Parathyroid adenoma (tissue), 2 donors: ENCODE measurements around the gene TSHZ1.
"Not testable (repeated sequence)": the region's sequence is repeated elsewhere in the genome, so short reads cannot be mapped to it uniquely, and the experiment has no call there.

Source experiments
- H2AFZ ChIP-seq: fragments of 300-600 bp; sonication (generic); one replicate; pipeline ENCODE4 v1.7.0; 2017; ENCODE audit warnings: antibody characterized with exemption, mild to moderate bottlenecking
- H3K27ac ChIP-seq: fragments of 300-600 bp; sonication (generic); one replicate; pipeline ENCODE4 v1.7.0; 2017
- H3K27me3 ChIP-seq: fragments of 300-600 bp; sonication (generic); one replicate; pipeline ENCODE4 v1.7.0; 2017; ENCODE audit warnings: low read length; ENCODE audit not compliant: control insufficient read depth, insufficient read depth
- H3K36me3 ChIP-seq: fragments of 300-600 bp; sonication (generic); one replicate; pipeline ENCODE4 v1.7.0; 2017; ENCODE audit warnings: low read length; ENCODE audit not compliant: control insufficient read depth, insufficient read depth
- H3K4me1 ChIP-seq: fragments of 300-600 bp; sonication (generic); one replicate; pipeline ENCODE4 v1.7.0; 2017; ENCODE audit warnings: control low read depth
- H3K4me2 ChIP-seq: fragments of 300-600 bp; sonication (generic); one replicate; pipeline ENCODE4 v1.7.0; 2017; ENCODE audit warnings: low read length
- H3K4me3 ChIP-seq: fragments of 300-600 bp; sonication (generic); one replicate; pipeline ENCODE4 v1.7.0; 2017; ENCODE audit warnings: low read depth, low read length
- H3K79me2 ChIP-seq: fragments of 300-600 bp; sonication (generic); one replicate; pipeline ENCODE4 v1.7.0; 2017; ENCODE audit warnings: control low read depth
- H3K9ac ChIP-seq: fragments of 300-600 bp; sonication (generic); one replicate; pipeline ENCODE4 v1.7.0; 2017; ENCODE audit warnings: mild to moderate bottlenecking
- H3K9me3 ChIP-seq: fragments of 300-600 bp; sonication (generic); one replicate; pipeline ENCODE4 v1.7.0; 2017; ENCODE audit warnings: low read length; ENCODE audit not compliant: control insufficient read depth
- TF ChIP-seq, protein P1 (sequence below): fragments of 300-600 bp; sonication (generic); IDR thresholded peaks from one replicate; pipeline ENCODE4 v1.7.0; 2017; ENCODE audit warnings: antibody characterized with exemption, mild to moderate bottlenecking
- donor health status: primary hyperparathyroidism.

The TSHZ1 gene

GRCh38 chr18:75179819-75180600, 30.6 kb upstream of the TSHZ1 start:
- no peaks in the 10 kb centered on the region for H3K9me3 ChIP-seq
- no peak overlapping the region for H3K4me3 ChIP-seq
- no peaks in the 10 kb centered on the region for H3K27me3 ChIP-seq
- TF ChIP-seq, protein P1, sequence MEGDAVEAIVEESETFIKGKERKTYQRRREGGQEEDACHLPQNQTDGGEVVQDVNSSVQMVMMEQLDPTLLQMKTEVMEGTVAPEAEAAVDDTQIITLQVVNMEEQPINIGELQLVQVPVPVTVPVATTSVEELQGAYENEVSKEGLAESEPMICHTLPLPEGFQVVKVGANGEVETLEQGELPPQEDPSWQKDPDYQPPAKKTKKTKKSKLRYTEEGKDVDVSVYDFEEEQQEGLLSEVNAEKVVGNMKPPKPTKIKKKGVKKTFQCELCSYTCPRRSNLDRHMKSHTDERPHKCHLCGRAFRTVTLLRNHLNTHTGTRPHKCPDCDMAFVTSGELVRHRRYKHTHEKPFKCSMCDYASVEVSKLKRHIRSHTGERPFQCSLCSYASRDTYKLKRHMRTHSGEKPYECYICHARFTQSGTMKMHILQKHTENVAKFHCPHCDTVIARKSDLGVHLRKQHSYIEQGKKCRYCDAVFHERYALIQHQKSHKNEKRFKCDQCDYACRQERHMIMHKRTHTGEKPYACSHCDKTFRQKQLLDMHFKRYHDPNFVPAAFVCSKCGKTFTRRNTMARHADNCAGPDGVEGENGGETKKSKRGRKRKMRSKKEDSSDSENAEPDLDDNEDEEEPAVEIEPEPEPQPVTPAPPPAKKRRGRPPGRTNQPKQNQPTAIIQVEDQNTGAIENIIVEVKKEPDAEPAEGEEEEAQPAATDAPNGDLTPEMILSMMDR: no peak
- no peak overlapping the region for H3K4me2 ChIP-seq
- no peaks in the 10 kb centered on the region for H3K4me1 ChIP-seq
- H3K27ac ChIP-seq: no peak overlapping the region
- H3K79me2 ChIP-seq: no peaks in the 10 kb centered on the region
- no peak overlapping the region for H2AFZ ChIP-seq
- H3K36me3 ChIP-seq: no peaks in the 10 kb centered on the region
- no peak overlapping the region for H3K9ac ChIP-seq

DNA sequence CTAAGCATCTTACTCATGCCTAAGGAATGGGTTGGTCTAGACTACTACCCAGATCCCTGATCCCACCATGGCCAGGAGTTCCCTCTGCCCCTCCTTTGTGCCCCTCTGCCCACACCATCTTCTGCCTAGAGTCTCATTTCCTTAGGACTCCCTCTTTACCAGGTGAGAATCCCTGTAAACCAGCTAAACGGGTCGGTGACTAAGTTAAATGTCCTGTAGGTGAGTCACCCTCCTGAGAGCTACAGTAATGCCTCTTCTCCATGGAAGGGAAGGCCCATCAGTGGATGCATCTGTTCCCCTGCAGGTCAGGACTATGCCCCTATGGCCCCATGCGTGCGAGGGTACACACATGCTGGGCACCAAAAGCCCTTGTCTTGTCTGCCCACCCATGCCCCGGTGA, 27.1 kb upstream of the TSHZ1 start:
- Histone ChIP-seq H3K9me3 (no peaks in the 10 kb centered on the region), H3K4me1 (no peaks in the 10 kb centered on the region), H3K79me2 (no peaks in the 10 kb centered on the region), H3K27me3 (no peaks in the 10 kb centered on the region), H2AFZ (no peak overlapping the region), H3K27ac (no peak overlapping the region), H3K4me2 (no peak overlapping the region), H3K36me3 (no peaks in the 10 kb centered on the region), H3K9ac (no peak overlapping the region), H3K4me3 (no peak overlapping the region)
- TF ChIP-seq, protein P1: no peak

DNA sequence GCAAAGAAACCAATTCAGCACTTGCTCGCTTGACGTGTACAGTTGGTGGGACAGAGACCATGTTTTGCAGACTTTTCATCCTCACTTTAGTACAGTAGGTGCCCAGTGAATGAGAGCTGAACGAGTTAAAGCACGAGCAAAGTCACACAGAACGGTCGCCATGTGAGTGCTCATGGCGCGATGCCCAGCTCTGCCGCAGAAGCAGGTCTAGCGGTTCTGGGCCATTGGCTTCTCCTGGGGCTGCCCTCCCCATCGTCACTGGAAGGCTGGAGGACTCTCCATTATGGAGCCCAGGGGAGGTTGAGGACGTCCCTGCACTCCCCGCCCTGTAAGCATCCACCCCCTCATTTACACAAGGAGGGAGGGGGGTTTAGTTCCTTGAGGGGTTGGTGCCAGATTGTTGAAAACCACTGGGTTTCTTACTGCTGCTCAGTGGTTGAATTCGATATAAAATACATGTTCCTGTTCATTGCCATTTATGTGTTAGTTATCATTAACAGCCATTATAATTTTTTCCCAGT, 26.6 kb upstream of the TSHZ1 start:
- no peaks in the 10 kb centered on the region for H3K9me3 ChIP-seq
- H3K79me2 ChIP-seq: no peaks in the 10 kb centered on the region
- no peak overlapping the region for H3K4me3 ChIP-seq
- no peaks in the 10 kb centered on the region for H3K4me1 ChIP-seq
- no peak overlapping the region for H3K9ac ChIP-seq
- H3K27me3 ChIP-seq: no peaks in the 10 kb centered on the region
- no peak overlapping the region for H3K27ac ChIP-seq
- H3K36me3 ChIP-seq: no peaks in the 10 kb centered on the region
- TF ChIP-seq, protein P1: no peak
- no peak overlapping the region for H3K4me2 ChIP-seq
- H2AFZ ChIP-seq: no peak overlapping the region

DNA sequence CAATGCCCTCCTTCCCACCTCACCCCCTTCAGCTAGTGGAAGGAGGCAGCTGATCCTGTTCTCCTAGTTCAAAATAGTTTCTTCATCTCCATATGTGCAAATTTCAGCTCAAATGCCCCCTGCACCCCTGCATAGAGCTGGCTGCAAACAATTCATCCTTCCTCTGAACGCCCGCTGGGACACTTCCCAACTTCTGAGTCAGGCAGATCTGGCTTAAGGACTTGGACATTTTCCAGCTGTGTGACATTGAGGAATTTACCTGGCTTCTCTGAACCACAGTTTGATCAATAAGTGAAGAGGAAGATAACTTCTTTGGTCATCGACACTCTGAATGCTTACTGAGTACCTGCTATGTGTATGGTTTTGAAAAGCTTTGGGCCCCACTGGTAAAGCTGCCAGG, 25.1 kb upstream of the TSHZ1 start:
- TF ChIP-seq, protein P1: no peak
- H3K27ac ChIP-seq: no peak overlapping the region
- H3K36me3 ChIP-seq: no peaks in the 10 kb centered on the region
- no peak overlapping the region for H3K4me3 ChIP-seq
- H3K79me2 ChIP-seq: no peaks in the 10 kb centered on the region
- no peak overlapping the region for H3K9ac ChIP-seq
- H2AFZ ChIP-seq: no peak overlapping the region
- no peaks in the 10 kb centered on the region for H3K9me3 ChIP-seq
- no peak overlapping the region for H3K4me2 ChIP-seq
- no peaks in the 10 kb centered on the region for H3K27me3 ChIP-seq
- no peaks in the 10 kb centered on the region for H3K4me1 ChIP-seq

- not testable (repeated sequence) for H3K4me2 ChIP-seq, H3K36me3 ChIP-seq, H3K9ac ChIP-seq, H3K79me2 ChIP-seq, H3K4me1 ChIP-seq, H3K9me3 ChIP-seq, H3K27ac ChIP-seq, H3K4me3 ChIP-seq, H2AFZ ChIP-seq, H3K27me3 ChIP-seq
These were observed 22.9 kb upstream of the TSHZ1 start for GRCh38 chr18:75187702-75188101.
